Ramos (cell line): ENCODE data around the gene PROSER1.
"Not testable (repeated sequence)": the region's sequence is repeated elsewhere in the genome, so short reads cannot be mapped to it uniquely, and the experiment has no call there.

Experiments
- in situ Hi-C: fragments of 300-500 bp; cut with MboI; formaldehyde crosslinking; loops from one replicate; pipeline ENCODE4 v1.14.3; 2022; ENCODE audit warnings: low sequenced_read_pairs; ENCODE audit not compliant: unreplicated experiment

Gene PROSER1

GRCh38 chr13:39037880-39038568 is at the start of gene PROSER1, which contains the start of gene NHLRC3:
Gene PROSER1, minus strand, starts transcription at chr13:39038089. Its CDS starts 847 bp downstream, at chr13:39037242.
Gene NHLRC3, plus strand, starts transcription at chr13:39038456. Its CDS starts 184 bp downstream, at chr13:39038640.
- in situ Hi-C loops: no loop called here

- in situ Hi-C loops: not testable (repeated sequence)
These were observed 48.5 kb upstream of the PROSER1 start for GRCh38 chr13:39086251-39086945.

- in situ Hi-C loops: no loop called here
These were observed 36.1 kb upstream of the PROSER1 start for GRCh38 chr13:39073983-39074382.

- in situ Hi-C loops: no loop called here
These were observed 35.0 kb upstream of the PROSER1 start for GRCh38 chr13:39072842-39073241.

- in situ Hi-C loops: no loop called here
These were observed 24.1 kb upstream of the PROSER1 start for GRCh38 chr13:39062004-39062403.

GRCh38 chr13:39058040-39058439 is 20.2 kb upstream of the PROSER1 start:
- in situ Hi-C loops: no loop called here

- in situ Hi-C loops: no loop called here
These were observed 18.1 kb upstream of the PROSER1 start for GRCh38 chr13:39056018-39056417.

- in situ Hi-C loops: no loop called here
These were observed 16.2 kb upstream of the PROSER1 start for GRCh38 chr13:39054112-39054511.

- in situ Hi-C loops: no loop called here
These were observed 15.1 kb upstream of the PROSER1 start for GRCh38 chr13:39052944-39053343.

GRCh38 chr13:39051157-39051556 is 13.3 kb upstream of the PROSER1 start:
- in situ Hi-C loops: no loop called here

- in situ Hi-C loops: no loop called here
These were observed 11.4 kb upstream of the PROSER1 start for GRCh38 chr13:39049274-39049673.

- in situ Hi-C loops: no loop called here
These were observed 10.9 kb upstream of the PROSER1 start for GRCh38 chr13:39048806-39049205.

GRCh38 chr13:39047560-39047959 is 9.7 kb upstream of the PROSER1 start:
- in situ Hi-C loops: no loop called here

- in situ Hi-C loops: no loop called here
These were observed 6.6 kb upstream of the PROSER1 start for GRCh38 chr13:39044536-39044935.

GRCh38 chr13:39040206-39040605 is 2.3 kb upstream of the PROSER1 start:
- in situ Hi-C loops: no loop called here

GRCh38 chr13:39039041-39039440 is 1.2 kb upstream of the PROSER1 start:
- in situ Hi-C loops: no loop called here

- in situ Hi-C loops: no loop called here
These were observed 711 bp upstream of the PROSER1 start for GRCh38 chr13:39038569-39039030.

GRCh38 chr13:39037410-39037879 is 444 bp downstream of the PROSER1 start:
- in situ Hi-C loops: no loop called here

GRCh38 chr13:39036212-39036611 is 1.7 kb downstream of the PROSER1 start:
- in situ Hi-C loops: no loop called here

GRCh38 chr13:39035799-39036198 is 2.1 kb downstream of the PROSER1 start:
- in situ Hi-C loops: no loop called here

- in situ Hi-C loops: no loop called here
These were observed 2.7 kb downstream of the PROSER1 start for GRCh38 chr13:39035204-39035603.
